Panc1 (cell line): ENCODE measurements around the gene AGAP1. TPM values are rescaled to one million over a fixed set of nuclear protein-coding genes. Genes with fewer than 3 reads are reported as not detected.

ENCODE experiments used
- ATAC-seq: fragments of 200-7000 bp; cut with Tn5 transposase; 2 replicates; pipeline ENCODE4 v1.9.1; 2020; ENCODE audit warnings: mild to moderate bottlenecking, moderate library complexity
- BruUV-seq: library from RNA; stranded (reverse); fragments of 400-500 nt; replicated peaks from 2 replicates; lab custom pipeline; 2021; lab: Mats Ljungman, UMichigan
- CTCF ChIA-PET: fragments of 300-600 bp; sonication (Branson Sonifier 250); formaldehyde crosslinking; loops from one replicate; lab custom pipeline; 2022; ENCODE audit warnings: antibody characterized with exemption; lab: Charles Lee
- POLR2A ChIA-PET: fragments of 300-600 bp; sonication (Branson Sonifier 250); formaldehyde crosslinking; loops from one replicate; lab custom pipeline; 2022; ENCODE audit warnings: antibody characterized with exemption; lab: Charles Lee
- DNase-seq: peaks from one replicate; pipeline ENCODE4 v3.0.0-alpha.2; 2010; ENCODE audit warnings: low read depth, low spot score
- H3K27ac ChIP-seq: 2 replicates; pipeline ENCODE4 v1.5.1; 2011; ENCODE audit warnings: mild to moderate bottlenecking, low read length, inconsistent platforms
- H3K27me3 ChIP-seq: fragments of 200-500 bp; sonication (Bioruptor generic); 2 replicates; pipeline ENCODE4 v1.6.0; 2014; ENCODE audit warnings: low read length, inconsistent platforms; ENCODE audit not compliant: control insufficient read depth, insufficient read depth
- H3K36me3 ChIP-seq: fragments of 200-500 bp; sonication (Bioruptor generic); 2 replicates; pipeline ENCODE4 v1.5.1; 2014; ENCODE audit warnings: inconsistent platforms, mild to moderate bottlenecking, low read length, moderate library complexity; ENCODE audit not compliant: control insufficient read depth, insufficient read depth
- H3K4me1 ChIP-seq: 2 replicates; pipeline ENCODE4 v1.5.1; 2011; ENCODE audit warnings: inconsistent platforms, mild to moderate bottlenecking, low read length, moderate library complexity; ENCODE audit not compliant: control insufficient read depth, insufficient read depth
- H3K4me3 ChIP-seq, 2 experiments: 2 replicates each; pipeline ENCODE4 v1.5.1; 2011 to 2012; ENCODE audit warnings: low read depth in 2 of 2, low read length in 2 of 2, mild to moderate bottlenecking in 2 of 2, inconsistent platforms in 1 of 2, moderate library complexity in 1 of 2
- H3K9me3 ChIP-seq: fragments of 200-500 bp; sonication (Bioruptor generic); 2 replicates; pipeline ENCODE4 v1.5.1; 2014; ENCODE audit warnings: low read depth, mild to moderate bottlenecking, inconsistent platforms, low read length, moderate library complexity; ENCODE audit not compliant: control insufficient read depth, insufficient read depth
- CTCF ChIP-seq: fragments of 450-650 bp; IDR thresholded peaks from 2 replicates; pipeline ENCODE4 v1.5.1; 2017; ENCODE audit warnings: mild to moderate bottlenecking
- POLR2AphosphoS5 ChIP-seq: IDR thresholded peaks from 2 replicates; pipeline ENCODE4 v1.6.1; 2012; ENCODE audit warnings: mild to moderate bottlenecking, low read depth, low read length, moderate library complexity
- REST ChIP-seq, 2 experiments: IDR thresholded peaks; 2 replicates each; pipeline ENCODE4 v1.6.1; 2011 to 2012; ENCODE audit warnings: low read depth in 2 of 2, control low read depth in 1 of 2, low read length in 1 of 2, mild to moderate bottlenecking in 1 of 2, moderate library complexity in 1 of 2; ENCODE audit not compliant: insufficient read depth in 1 of 2
- SIN3A ChIP-seq: IDR thresholded peaks from 2 replicates; pipeline ENCODE4 v1.6.1; 2012; ENCODE audit warnings: low read depth, mild to moderate bottlenecking, low read length, moderate library complexity, borderline replicate concordance; ENCODE audit not compliant: insufficient read depth
- TCF7L2 ChIP-seq: IDR thresholded peaks from 2 replicates; pipeline ENCODE4 v1.6.1; 2011; ENCODE audit warnings: mild to moderate bottlenecking, low read depth, low read length, inconsistent platforms
- in situ Hi-C: cut with HindIII; loops from 2 replicates; pipeline ENCODE4 v1.10.0; 2016; ENCODE audit warnings: low sequenced_read_pairs, low pct_unique_long_range_greater_than_20kb
- intact Hi-C: fragments of 100-400 bp; cut with micrococcal nuclease; formaldehyde crosslinking; loops from one replicate; pipeline ENCODE4 v1.10.0; 2022; ENCODE audit not compliant: unreplicated experiment
- total RNA-seq: library from RNA; stranded (reverse); gene quantifications from one replicate; pipeline ENCODE4 v1.2.1, GENCODE V29; 2021; ENCODE audit not compliant: unreplicated experiment

AGAP1 gene
- total RNA-seq, 1 experiment from 2014 or later, result 38.9 TPM

GRCh38 chr2:235789552-235789951 is 295.7 kb downstream of the AGAP1 start:
- intact Hi-C loops, result no loop called here
- Histone ChIP-seq H3K4me3 (no peak overlapping the region), H3K27me3 (no peaks in the 10 kb centered on the region), H3K36me3 (no peaks in the 10 kb centered on the region), H3K27ac (no peak overlapping the region), H3K4me1 (no peaks in the 10 kb centered on the region), H3K9me3 (no peaks in the 10 kb centered on the region)
- TF ChIP-seq REST (IDR thresholded peaks at IDR 0.05; ENCODE audit: insufficient read depth in 1 of 2, low read depth in 2 of 2, low read length in 1 of 2) (no peak), TCF7L2 (no peak), POLR2AphosphoS5 (no peak), SIN3A (no peak), CTCF (no peak)
- in situ Hi-C loops, result no loop called here
- BruUV-seq, result no TSS peak
- POLR2A ChIA-PET, result no interaction called here
- no peak for DNase-seq
- ATAC-seq, result no peak
- CTCF ChIA-PET, result interaction anchor here (0.6 kb wide), 1 partner anchor 9 kb away, joined by 3 read pairs; no protein-coding TSS in a partner anchor

- Histone ChIP-seq H3K9me3 (no peaks in the 10 kb centered on the region), H3K27me3 (no peaks in the 10 kb centered on the region), H3K27ac (no peak overlapping the region), H3K4me3 (no peak overlapping the region), H3K36me3 (no peaks in the 10 kb centered on the region), H3K4me1 (no peaks in the 10 kb centered on the region)
- peak; percentile 88 for ATAC-seq
- TF ChIP-seq CTCF, result peak; percentile 69
- TF ChIP-seq TCF7L2, result no peak
- ChIA-PET POLR2A (no interaction called here), CTCF (no interaction called here)
- in situ Hi-C loops, result no loop called here
- no peak for DNase-seq
- intact Hi-C loops, result no loop called here
- no TSS peak for BruUV-seq
Observed at GRCh38 chr2:235793163-235793752, 299.4 kb downstream of the AGAP1 start.
